T-helper 1 cell treated with Interleukin-12 subunit alpha and Interleukin-12 subunit beta and Interleukin-4 antibody, amounts not matched to agents 30 μg/mL and 1 μg/mL, for 36 hours (primary cell): ENCODE data around the gene DNAJB9.
"Not testable (repeated sequence)": the region's sequence is repeated elsewhere in the genome, so short reads cannot be mapped to it uniquely, and the experiment has no call there.

Experiments
- H3K27ac Mint-ChIP-seq: one replicate; pipeline ENCODE4 v1.8.0; 2021; ENCODE audit warnings: mild to moderate bottlenecking, mixed read lengths
- H3K27me3 Mint-ChIP-seq: one replicate; pipeline ENCODE4 v1.8.0; 2021; ENCODE audit warnings: low read depth, mixed read lengths
- H3K36me3 Mint-ChIP-seq: one replicate; pipeline ENCODE4 v1.8.0; 2021; ENCODE audit warnings: low read depth, mixed read lengths
- H3K4me1 Mint-ChIP-seq: one replicate; pipeline ENCODE4 v1.8.0; 2021; ENCODE audit warnings: low read depth, mixed read lengths
- H3K4me3 Mint-ChIP-seq: one replicate; pipeline ENCODE4 v1.8.0; 2021; ENCODE audit warnings: mild to moderate bottlenecking, moderate library complexity, mixed read lengths
- H3K9me3 Mint-ChIP-seq: one replicate; pipeline ENCODE4 v1.8.0; 2021; ENCODE audit warnings: mixed read lengths

Gene DNAJB9

GRCh38 chr7:108569381-108570145, at the start of gene DNAJB9, which contains the start of gene THAP5:
TSS of gene DNAJB9 (plus strand) at chr7:108569874. CDS start at chr7:108571727, 1,853 bp downstream.
TSS of gene THAP5 (minus strand) at chr7:108569706. CDS start at chr7:108569569, 137 bp downstream.
- Mint-ChIP-seq H3K4me1 (peaks cover 37% of the 10 kb centered on the region), H3K27ac (peak within 1 kb of the TSS; percentile 96), H3K27me3 (no peaks in the 10 kb centered on the region), H3K36me3 (peaks cover 40% of the 10 kb centered on the region), H3K9me3 (peaks cover 4% of the 10 kb centered on the region), H3K4me3 (peak within 1 kb of the TSS; percentile 93)

- H3K4me3 Mint-ChIP-seq, result peak overlapping the region; percentile 8
- no peak overlapping the region for H3K27ac Mint-ChIP-seq
- H3K9me3 Mint-ChIP-seq, result no peaks in the 10 kb centered on the region
Observed at GRCh38 chr7:108522780-108523179, 46.9 kb upstream of the DNAJB9 start.

GRCh38 chr7:108525327-108525984, 44.2 kb upstream of the DNAJB9 start:
- Mint-ChIP-seq H3K27me3 (peaks cover 3% of the 10 kb centered on the region), H3K9me3 (no peaks in the 10 kb centered on the region), H3K4me3 (peak overlapping the region; percentile 94), H3K36me3 (peaks cover 4% of the 10 kb centered on the region), H3K4me1 (peaks cover 26% of the 10 kb centered on the region), H3K27ac (peak overlapping the region; percentile 99)

More at GRCh38 chr7:108522780-108523179, 46.9 kb upstream of the DNAJB9 start:
- Mint-ChIP-seq H3K4me1 (peaks cover 38% of the 10 kb centered on the region), H3K36me3 (peaks cover 23% of the 10 kb centered on the region), H3K27me3 (no peaks in the 10 kb centered on the region)

GRCh38 chr7:108525985-108526767, 43.5 kb upstream of the DNAJB9 start, which contains the start of gene PNPLA8:
TSS of gene PNPLA8 (minus strand) at chr7:108526135. CDS start at chr7:108515491, 10,644 bp downstream.
- H3K27ac Mint-ChIP-seq, result peak within 1 kb of the TSS; percentile 99
- H3K27me3 Mint-ChIP-seq, result peaks cover 5% of the 10 kb centered on the region
- H3K9me3 Mint-ChIP-seq, result no peaks in the 10 kb centered on the region
- H3K4me1 Mint-ChIP-seq, result peaks cover 23% of the 10 kb centered on the region
- H3K4me3 Mint-ChIP-seq, result peak within 1 kb of the TSS; percentile 94
- peaks cover 3% of the 10 kb centered on the region for H3K36me3 Mint-ChIP-seq

- Mint-ChIP-seq H3K27ac (peak overlapping the region; percentile 99), H3K36me3 (no peaks in the 10 kb centered on the region), H3K4me3 (peak overlapping the region; percentile 94), H3K4me1 (peaks cover 19% of the 10 kb centered on the region), H3K27me3 (peaks cover 5% of the 10 kb centered on the region), H3K9me3 (no peaks in the 10 kb centered on the region)
Observed at GRCh38 chr7:108526768-108527017, 43.0 kb upstream of the DNAJB9 start.

GRCh38 chr7:108528183-108528712, 41.4 kb upstream of the DNAJB9 start:
- H3K27ac Mint-ChIP-seq, result no peak overlapping the region
- no peaks in the 10 kb centered on the region for H3K9me3 Mint-ChIP-seq
- H3K36me3 Mint-ChIP-seq, result no peaks in the 10 kb centered on the region
- H3K4me3 Mint-ChIP-seq, result peak overlapping the region; percentile 28
- H3K27me3 Mint-ChIP-seq, result peaks cover 9% of the 10 kb centered on the region
- peaks cover 14% of the 10 kb centered on the region for H3K4me1 Mint-ChIP-seq

GRCh38 chr7:108529341-108529740, 40.3 kb upstream of the DNAJB9 start:
- Mint-ChIP-seq H3K9me3 (no peaks in the 10 kb centered on the region), H3K27ac (no peak overlapping the region), H3K4me1 (peaks cover 4% of the 10 kb centered on the region), H3K36me3 (no peaks in the 10 kb centered on the region), H3K4me3 (no peak overlapping the region), H3K27me3 (peaks cover 9% of the 10 kb centered on the region)

- Mint-ChIP-seq H3K4me1 (no peaks in the 10 kb centered on the region), H3K27ac (no peak overlapping the region), H3K4me3 (no peak overlapping the region), H3K36me3 (no peaks in the 10 kb centered on the region), H3K9me3 (no peaks in the 10 kb centered on the region), H3K27me3 (peaks cover 18% of the 10 kb centered on the region)
Observed at GRCh38 chr7:108533712-108534111, 36.0 kb upstream of the DNAJB9 start.

- Mint-ChIP-seq H3K9me3 (no peaks in the 10 kb centered on the region), H3K36me3 (no peaks in the 10 kb centered on the region), H3K27ac (no peak overlapping the region), H3K4me3 (no peak overlapping the region), H3K4me1 (no peaks in the 10 kb centered on the region), H3K27me3 (peaks cover 16% of the 10 kb centered on the region)
Observed at GRCh38 chr7:108535257-108535656, 34.4 kb upstream of the DNAJB9 start.

- Mint-ChIP-seq H3K9me3 (no peaks in the 10 kb centered on the region), H3K36me3 (no peaks in the 10 kb centered on the region), H3K27ac (no peak overlapping the region), H3K4me1 (no peaks in the 10 kb centered on the region), H3K4me3 (no peak overlapping the region), H3K27me3 (peaks cover 13% of the 10 kb centered on the region)
Observed at GRCh38 chr7:108535744-108536143, 33.9 kb upstream of the DNAJB9 start.

GRCh38 chr7:108537229-108537628, 32.4 kb upstream of the DNAJB9 start:
- H3K4me1 Mint-ChIP-seq, result no peaks in the 10 kb centered on the region
- peaks cover 13% of the 10 kb centered on the region for H3K27me3 Mint-ChIP-seq
- H3K36me3 Mint-ChIP-seq, result no peaks in the 10 kb centered on the region
- H3K9me3 Mint-ChIP-seq, result no peaks in the 10 kb centered on the region
- H3K27ac Mint-ChIP-seq, result no peak overlapping the region
- H3K4me3 Mint-ChIP-seq, result no peak overlapping the region

- H3K9me3 Mint-ChIP-seq, H3K27me3 Mint-ChIP-seq, H3K4me1 Mint-ChIP-seq, H3K27ac Mint-ChIP-seq, H3K36me3 Mint-ChIP-seq, H3K4me3 Mint-ChIP-seq: not testable (repeated sequence)
Observed at GRCh38 chr7:108538236-108538635, 31.4 kb upstream of the DNAJB9 start.

GRCh38 chr7:108538685-108539084, 31.0 kb upstream of the DNAJB9 start:
- H3K9me3 Mint-ChIP-seq, H3K27ac Mint-ChIP-seq, H3K36me3 Mint-ChIP-seq, H3K4me3 Mint-ChIP-seq, H3K4me1 Mint-ChIP-seq, H3K27me3 Mint-ChIP-seq: not testable (repeated sequence)

- H3K4me1 Mint-ChIP-seq, result no peaks in the 10 kb centered on the region
Observed at GRCh38 chr7:108541478-108541877, 28.2 kb upstream of the DNAJB9 start.

More at GRCh38 chr7:108541478-108541877, 28.2 kb upstream of the DNAJB9 start:
- H3K36me3 Mint-ChIP-seq, result no peaks in the 10 kb centered on the region
- H3K27me3 Mint-ChIP-seq, result no peaks in the 10 kb centered on the region
- no peaks in the 10 kb centered on the region for H3K9me3 Mint-ChIP-seq
- no peak overlapping the region for H3K4me3 Mint-ChIP-seq
- no peak overlapping the region for H3K27ac Mint-ChIP-seq
